Measurements from ENCODE around the gene POLE. TPM values are rescaled to one million over a fixed set of nuclear protein-coding genes. Genes with fewer than 3 reads are reported as not detected.

POLE gene
- total RNA-seq, 4 donors from 2014 or later: 28.2 to 98.5 (median 30.0) TPM

DNA sequence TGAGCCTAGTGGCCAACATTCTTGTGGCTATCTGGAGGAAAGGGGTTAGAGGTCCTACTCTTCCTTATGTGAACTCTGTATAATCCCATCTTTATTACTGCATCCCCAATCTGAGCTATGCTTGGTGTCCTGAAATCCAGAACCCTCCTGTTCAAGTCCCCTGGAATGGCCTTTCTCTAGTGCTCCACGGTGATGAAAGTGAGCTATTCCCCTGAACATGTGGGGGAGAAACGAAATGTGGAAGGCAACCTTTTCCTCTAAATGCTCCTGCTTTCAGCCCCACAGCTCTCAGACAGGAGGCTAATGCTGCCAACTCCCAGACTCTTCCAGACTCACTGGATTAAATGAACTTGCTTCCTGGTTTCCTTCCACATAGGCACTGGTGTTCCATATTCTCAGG, 21.0 kb upstream of the POLE start:
- TF ChIP-seq, protein P1, sequence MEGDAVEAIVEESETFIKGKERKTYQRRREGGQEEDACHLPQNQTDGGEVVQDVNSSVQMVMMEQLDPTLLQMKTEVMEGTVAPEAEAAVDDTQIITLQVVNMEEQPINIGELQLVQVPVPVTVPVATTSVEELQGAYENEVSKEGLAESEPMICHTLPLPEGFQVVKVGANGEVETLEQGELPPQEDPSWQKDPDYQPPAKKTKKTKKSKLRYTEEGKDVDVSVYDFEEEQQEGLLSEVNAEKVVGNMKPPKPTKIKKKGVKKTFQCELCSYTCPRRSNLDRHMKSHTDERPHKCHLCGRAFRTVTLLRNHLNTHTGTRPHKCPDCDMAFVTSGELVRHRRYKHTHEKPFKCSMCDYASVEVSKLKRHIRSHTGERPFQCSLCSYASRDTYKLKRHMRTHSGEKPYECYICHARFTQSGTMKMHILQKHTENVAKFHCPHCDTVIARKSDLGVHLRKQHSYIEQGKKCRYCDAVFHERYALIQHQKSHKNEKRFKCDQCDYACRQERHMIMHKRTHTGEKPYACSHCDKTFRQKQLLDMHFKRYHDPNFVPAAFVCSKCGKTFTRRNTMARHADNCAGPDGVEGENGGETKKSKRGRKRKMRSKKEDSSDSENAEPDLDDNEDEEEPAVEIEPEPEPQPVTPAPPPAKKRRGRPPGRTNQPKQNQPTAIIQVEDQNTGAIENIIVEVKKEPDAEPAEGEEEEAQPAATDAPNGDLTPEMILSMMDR (IDR thresholded peaks at IDR 0.05; ENCODE audit: low read depth): no peak

DNA sequence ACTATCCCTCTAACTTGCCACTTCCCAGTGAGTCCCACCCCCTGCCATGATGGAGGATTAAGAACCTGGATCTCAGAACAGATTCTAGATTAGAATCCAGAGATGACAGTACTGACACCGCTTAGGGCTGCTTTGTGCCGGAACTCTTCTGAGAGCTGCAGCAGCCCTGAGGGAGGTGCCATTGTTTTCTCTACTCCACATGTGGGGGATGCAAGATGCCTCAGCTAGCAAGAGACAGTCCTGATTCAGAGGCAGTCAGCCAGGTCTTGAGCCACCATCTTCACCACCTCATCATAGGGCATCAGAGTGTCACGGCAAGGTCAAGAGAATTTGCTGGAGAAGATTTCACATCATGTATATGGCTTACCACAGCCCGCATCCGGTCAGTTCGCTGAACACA, 20.1 kb upstream of the POLE start:
- TF ChIP-seq, protein P1 (IDR thresholded peaks at IDR 0.05; ENCODE audit: low read depth): no peak

DNA sequence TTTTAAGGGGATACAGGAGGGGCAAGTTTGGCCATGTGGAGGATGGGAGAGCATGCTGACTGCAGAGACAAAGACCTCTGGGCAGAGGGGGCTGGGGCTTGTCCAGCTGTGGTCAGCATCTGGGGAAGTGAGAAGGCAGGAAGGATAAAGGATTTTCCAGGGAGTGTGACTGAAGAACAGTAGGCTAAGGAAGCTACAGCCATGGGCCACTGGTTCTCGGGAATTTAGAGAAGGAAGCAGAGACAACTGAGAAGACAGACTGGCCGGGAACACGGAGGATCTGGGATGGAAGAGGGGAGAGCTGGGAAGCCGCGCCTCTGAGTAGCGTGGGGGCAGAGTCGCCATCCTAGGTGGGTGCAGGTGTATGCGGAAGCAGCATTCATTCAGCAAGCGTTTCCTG, 16.5 kb upstream of the POLE start:
- TF ChIP-seq, protein P1 (IDR thresholded peaks at IDR 0.05; ENCODE audit: low read depth): no peak

DNA sequence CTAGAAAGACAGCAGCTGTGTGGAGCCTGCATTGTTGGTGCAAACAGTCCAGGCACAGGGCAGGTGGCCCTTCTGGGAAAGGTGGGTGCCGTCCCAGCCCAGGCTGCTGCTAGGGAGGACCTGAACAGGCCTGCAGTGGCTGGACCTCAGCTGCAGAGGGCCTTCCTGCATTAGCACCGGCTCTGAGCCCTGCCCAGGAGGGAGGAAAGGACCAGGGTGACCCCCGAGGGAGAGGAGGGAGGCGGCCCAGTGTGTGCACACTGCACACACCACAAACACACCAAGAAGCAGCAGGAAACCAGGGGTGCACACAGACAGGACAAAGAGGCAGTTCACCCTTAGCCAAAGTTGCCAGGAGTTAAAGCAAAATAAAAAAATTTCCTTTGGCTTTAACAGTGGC, 15.5 kb upstream of the POLE start:
- TF ChIP-seq, protein P1 (IDR thresholded peaks at IDR 0.05; ENCODE audit: low read depth): no peak

DNA sequence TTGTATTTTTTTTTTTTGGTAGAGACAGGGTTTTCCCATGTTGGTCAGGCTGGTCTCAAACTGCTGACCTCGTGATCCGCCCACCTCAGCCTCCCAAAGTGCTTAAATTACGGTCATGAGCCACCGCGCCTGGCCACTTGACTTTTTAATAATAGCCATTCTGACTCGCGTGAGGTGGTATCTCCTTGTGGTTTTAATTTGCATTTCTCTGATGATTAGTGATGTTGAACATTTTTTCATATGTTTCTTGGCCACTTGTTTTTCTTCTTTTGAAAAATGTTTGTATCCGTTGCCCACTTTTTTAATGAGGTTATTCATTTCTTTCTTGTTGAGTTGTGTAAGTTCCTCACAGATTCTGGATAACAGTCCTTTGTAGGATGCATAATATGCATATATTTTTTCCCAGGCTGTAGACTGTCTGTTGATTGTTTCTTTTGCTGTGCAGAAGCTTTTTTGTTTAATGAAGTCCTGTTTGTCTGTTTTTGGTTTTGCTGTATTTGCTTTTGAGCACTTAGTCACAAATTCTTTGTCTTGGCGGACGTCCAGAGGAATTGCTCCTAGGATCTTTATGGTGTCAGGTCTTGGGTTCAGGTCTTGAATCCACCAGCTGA, 13.2 kb upstream of the POLE start:
- TF ChIP-seq, protein P1 (IDR thresholded peaks at IDR 0.05; ENCODE audit: low read depth): no peak

DNA sequence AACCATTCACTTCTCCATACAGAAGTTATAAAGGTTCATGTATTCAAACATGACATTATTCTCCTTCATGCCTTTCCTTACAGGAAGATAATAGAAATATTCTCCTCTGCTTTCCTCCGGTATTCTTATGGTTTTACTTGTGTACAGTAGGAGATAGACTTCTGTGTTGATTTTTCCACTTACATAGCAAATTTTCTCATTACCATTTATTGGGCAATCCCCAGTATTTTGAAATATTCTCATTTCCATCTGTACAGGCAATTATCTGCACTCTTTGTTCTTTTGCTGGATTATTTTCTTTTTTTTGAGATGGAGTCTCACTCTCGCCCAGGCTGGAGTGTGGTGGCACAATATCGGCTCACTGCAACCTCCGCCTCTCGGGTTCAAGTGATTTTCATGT, 11.2 kb upstream of the POLE start:
- TF ChIP-seq, protein P1 (IDR thresholded peaks at IDR 0.05; ENCODE audit: low read depth): no peak

DNA sequence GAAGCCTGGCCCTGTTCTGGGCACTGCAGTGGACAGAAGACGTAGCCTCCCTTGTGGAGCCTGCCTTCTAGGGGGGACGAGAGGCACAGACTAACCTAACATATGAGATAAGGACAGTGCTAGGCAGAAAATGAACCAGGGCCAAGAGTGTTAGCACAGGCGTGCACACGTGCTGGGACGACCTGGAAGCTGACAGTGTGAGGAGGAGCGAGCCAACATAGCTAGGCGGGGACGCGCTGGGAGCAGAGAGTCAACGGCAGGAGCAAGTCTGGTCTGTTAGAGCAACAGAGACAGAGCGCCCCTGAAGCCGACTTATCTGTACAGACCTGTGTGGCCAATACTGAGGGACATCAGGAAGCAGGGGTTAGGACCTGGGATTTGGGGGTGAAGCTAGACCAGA, 8.3 kb upstream of the POLE start:
- TF ChIP-seq, protein P1 (IDR thresholded peaks at IDR 0.05; ENCODE audit: low read depth): no peak

Data from subcutaneous adipose tissue (tissue), 4 donors.